Endothelial cell of umbilical vein (primary cell): ENCODE measurements around the gene HYOU1. TPM values are rescaled to one million over a fixed set of nuclear protein-coding genes. Genes with fewer than 3 reads are reported as not detected.

ENCODE experiments used
- BruUV-seq: library from RNA; stranded (reverse); fragments of 400-500 nt; replicated peaks from 2 replicates; lab custom pipeline; 2021; lab: Mats Ljungman, UMichigan
- CTCF ChIA-PET: fragments of 300-600, 350-600 bp; sonication (Branson Sonifier 250); formaldehyde crosslinking; loops from one replicate; lab custom pipeline; 2021; ENCODE audit warnings: antibody characterized with exemption, inconsistent platforms; lab: Charles Lee
- POLR2A ChIA-PET: fragments of 300-600, 350-600 bp; sonication (Branson Sonifier 250); formaldehyde crosslinking; loops from one replicate; lab custom pipeline; 2021; ENCODE audit warnings: antibody characterized with exemption, inconsistent platforms; lab: Charles Lee
- DNase-seq: peaks from one replicate; pipeline ENCODE4 v3.0.0-alpha.2; 2011; ENCODE audit warnings: low read depth, low spot score
- FAIRE-seq: peaks from 2 replicates; lab custom pipeline; 2011; peaks lifted over from hg19 to GRCh38; lab: Jason Lieb, UNC
- H2AFZ ChIP-seq: 2 replicates; pipeline ENCODE4 v1.6.0; 2012; ENCODE audit warnings: low read depth, low read length, control low read depth, inconsistent platforms
- H3K27ac ChIP-seq: 2 replicates; pipeline ENCODE4 v1.5.1; 2011; ENCODE audit warnings: low read depth, mild to moderate bottlenecking, control low read depth, low read length, moderate library complexity; ENCODE audit not compliant: insufficient read depth
- H3K27me3 ChIP-seq, 2 experiments: 2 replicates each; pipeline versions ENCODE4 v1.6.0 to v1.6.1; 2011; ENCODE audit warnings: low read length in 2 of 2, mixed read lengths in 1 of 2; ENCODE audit not compliant: control insufficient read depth in 2 of 2, insufficient read depth in 2 of 2
- H3K36me3 ChIP-seq, 2 experiments: 2 replicates in 1 of 2; 3 replicates in 1 of 2; pipeline ENCODE4 v1.5.1; 2011; ENCODE audit warnings: low read length in 2 of 2, mild to moderate bottlenecking in 1 of 2, moderate library complexity in 1 of 2; ENCODE audit not compliant: control insufficient read depth in 2 of 2, insufficient read depth in 2 of 2; ENCODE audit errors: extremely low read depth in 1 of 2
- H3K4me1 ChIP-seq: 3 replicates; pipeline ENCODE4 v1.5.1; 2011; ENCODE audit warnings: mild to moderate bottlenecking, low read length; ENCODE audit not compliant: control insufficient read depth, insufficient read depth; ENCODE audit errors: extremely low read depth
- H3K4me2 ChIP-seq: 2 replicates; pipeline ENCODE4 v1.6.1; 2011; ENCODE audit warnings: low read length, control low read depth, mixed read lengths; ENCODE audit not compliant: insufficient read depth
- H3K4me3 ChIP-seq, 3 experiments: fragments of 200-600 bp in 1 of 3; sonication (generic), shearing (Covaris generic) in 1 of 3; replicated peaks in 1 of 3; 2 replicates each; pipeline ENCODE4 v1.5.1; 2011 to 2016; ENCODE audit warnings: control low read depth in 3 of 3, low read length in 3 of 3, mild to moderate bottlenecking in 2 of 3, inconsistent platforms in 1 of 3, low read depth in 1 of 3, moderate library complexity in 1 of 3; ENCODE audit not compliant: insufficient read depth in 1 of 3
- H3K79me2 ChIP-seq: 2 replicates; pipeline ENCODE4 v1.6.0; 2012; ENCODE audit warnings: low read length, inconsistent platforms; ENCODE audit not compliant: control insufficient read depth, insufficient read depth
- H3K9ac ChIP-seq: replicated peaks from 2 replicates; pipeline ENCODE3; 2011; ENCODE audit warnings: low read length, control low read depth; ENCODE audit not compliant: insufficient read depth; ENCODE audit errors: extremely low read depth
- H3K9me1 ChIP-seq: replicated peaks from 3 replicates; pipeline ENCODE4 v1.6.0; 2011; ENCODE audit warnings: mild to moderate bottlenecking, low read length; ENCODE audit not compliant: control insufficient read depth, insufficient read depth; ENCODE audit errors: extremely low read depth
- H3K9me3 ChIP-seq: replicated peaks from 2 replicates; pipeline ENCODE4 v1.5.1; 2012; ENCODE audit warnings: low read length, inconsistent platforms; ENCODE audit not compliant: control insufficient read depth, insufficient read depth
- H4K20me1 ChIP-seq: replicated peaks from 2 replicates; pipeline ENCODE3; 2011; ENCODE audit warnings: mild to moderate bottlenecking, low read length; ENCODE audit not compliant: control insufficient read depth, insufficient read depth; ENCODE audit errors: extremely low read depth
- EZH2 ChIP-seq: IDR thresholded peaks from 2 replicates; pipeline ENCODE4 v1.6.1; 2012; ENCODE audit warnings: borderline replicate concordance, low read depth, mild to moderate bottlenecking, moderate library complexity, low read length, inconsistent platforms; ENCODE audit not compliant: severe bottlenecking
- FOS ChIP-seq: IDR thresholded peaks from 2 replicates; pipeline ENCODE4 v1.6.1; 2011; ENCODE audit warnings: mild to moderate bottlenecking, low read length, moderate library complexity, borderline replicate concordance; ENCODE audit not compliant: insufficient read depth
- GATA2 ChIP-seq: IDR thresholded peaks from 2 replicates; pipeline ENCODE4 v1.7.0; 2011; ENCODE audit warnings: low read depth, mild to moderate bottlenecking, moderate library complexity, mixed read lengths, low read length; ENCODE audit not compliant: insufficient read length, insufficient read depth
- JUN ChIP-seq: IDR thresholded peaks from 2 replicates; pipeline ENCODE4 v1.6.1; 2011; ENCODE audit warnings: borderline replicate concordance, low read depth; ENCODE audit not compliant: insufficient read length, insufficient read depth
- MYC ChIP-seq: IDR thresholded peaks from one replicate; pipeline ENCODE4 v1.6.1; 2011; ENCODE audit warnings: mild to moderate bottlenecking, low read depth, low read length
- POLR2A ChIP-seq: IDR thresholded peaks from 2 replicates; pipeline ENCODE4 v1.6.1; 2012; ENCODE audit warnings: low read depth, mild to moderate bottlenecking, control low read depth, low read length
- POLR2AphosphoS5 ChIP-seq: IDR thresholded peaks from 2 replicates; pipeline ENCODE4 v1.6.1; 2012; ENCODE audit warnings: low read depth, mild to moderate bottlenecking, control low read depth, low read length, moderate library complexity; ENCODE audit not compliant: insufficient read depth
- dilution Hi-C: fragments of 300-500 bp; cut with MboI; formaldehyde crosslinking; loops from one replicate; pipeline ENCODE4 v1.15.0; 2019; ENCODE audit warnings: low sequenced_read_pairs; ENCODE audit not compliant: extremely low pct_ligation_motif_present
- intact Hi-C: fragments of 100-400 bp; cut with micrococcal nuclease; formaldehyde crosslinking; loops from one replicate; pipeline ENCODE4 v1.10.0; 2022
- polyA plus RNA-seq, 4 experiments: library from polyadenylated mRNA; depleted of rRNA in 3 of 4; stranded (reverse) in 3 of 4; unstranded in 1 of 4; fragments of >200 nt; gene quantifications; 2 replicates each; pipeline versions ENCODE4 v1.2.1 to v1.2.3, GENCODE V29; 2011 to 2012; ENCODE audit warnings: missing spikeins in 1 of 4
- total RNA-seq: library from RNA; stranded (reverse); gene quantifications from 2 replicates; pipeline ENCODE4 v1.2.3, GENCODE V29; 2021
- TF ChIP-seq, protein P1 (sequence below), 2 donors: IDR thresholded peaks; 1 replicate in 1 of 2; 2 replicates in 1 of 2; pipeline ENCODE4 v1.5.1; 2011; ENCODE audit warnings: low read length in 2 of 2, mild to moderate bottlenecking in 2 of 2, moderate library complexity in 2 of 2, control low read depth in 1 of 2, inconsistent platforms in 1 of 2, low read depth in 1 of 2; ENCODE audit not compliant: insufficient read depth in 1 of 2; ENCODE audit errors: extremely low read depth in 1 of 2
- TF ChIP-seq, protein P2 (sequence below): IDR thresholded peaks from 2 replicates; pipeline ENCODE4 v1.6.1; 2011; ENCODE audit not compliant: insufficient read depth, insufficient read length

Gene HYOU1
- total and polyA plus RNA-seq, 2 donors (not counting 3 experiments of a cell fraction or from before 2014, with no cell fraction given): 302 to 318 TPM

DNA sequence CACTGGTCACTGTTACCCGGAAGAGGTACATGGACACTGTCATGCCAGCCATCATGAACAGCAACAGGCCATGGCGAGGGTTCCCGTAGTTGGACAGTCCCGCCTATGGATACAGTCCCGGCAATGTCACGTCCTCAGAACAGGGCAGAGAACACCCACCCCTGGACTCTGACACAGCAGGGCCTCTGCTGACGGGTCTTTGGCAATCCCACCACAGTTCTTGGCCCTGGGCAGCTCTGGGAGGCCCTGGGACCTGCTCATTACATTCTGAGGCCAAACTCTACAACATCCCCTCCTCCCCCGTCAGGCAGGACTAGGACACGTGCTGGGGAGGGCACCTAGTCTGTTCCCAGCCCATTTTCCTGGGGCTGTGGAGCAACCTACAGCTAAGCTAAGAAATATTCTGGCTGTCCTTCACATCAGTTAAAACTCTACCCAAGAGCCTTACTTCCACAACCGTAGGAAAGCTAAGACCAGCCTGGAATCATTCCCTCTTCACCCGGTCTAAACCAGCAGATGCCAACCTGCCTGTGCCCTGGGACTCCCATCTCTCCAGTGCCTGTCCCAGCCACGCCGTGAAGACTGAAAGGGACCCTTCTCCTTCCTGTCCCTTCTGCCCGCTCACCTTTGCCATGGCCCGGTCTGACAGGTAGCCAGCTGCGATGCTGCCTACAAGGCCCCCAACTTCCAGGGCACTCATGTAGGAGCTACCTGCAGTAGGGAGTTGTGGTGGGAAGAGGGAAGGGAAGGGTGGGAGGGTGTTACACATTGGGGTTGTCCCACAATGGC is 30.8 kb downstream of the HYOU1 start:
- intact Hi-C loops (no loop called here), dilution Hi-C loops (no loop called here)
- no peak for FAIRE-seq
- H3K4me3 ChIP-seq: no peak overlapping the region
- H3K9me3 ChIP-seq: no peaks in the 10 kb centered on the region
- no peak overlapping the region for H3K9ac ChIP-seq
- H3K27me3 ChIP-seq: no peaks in the 10 kb centered on the region
- no peak for TF ChIP-seq GATA2
- TF ChIP-seq MYC: no peak
- no peak for TF ChIP-seq FOS
- TF ChIP-seq EZH2: no peak
- TF ChIP-seq, protein P1, sequence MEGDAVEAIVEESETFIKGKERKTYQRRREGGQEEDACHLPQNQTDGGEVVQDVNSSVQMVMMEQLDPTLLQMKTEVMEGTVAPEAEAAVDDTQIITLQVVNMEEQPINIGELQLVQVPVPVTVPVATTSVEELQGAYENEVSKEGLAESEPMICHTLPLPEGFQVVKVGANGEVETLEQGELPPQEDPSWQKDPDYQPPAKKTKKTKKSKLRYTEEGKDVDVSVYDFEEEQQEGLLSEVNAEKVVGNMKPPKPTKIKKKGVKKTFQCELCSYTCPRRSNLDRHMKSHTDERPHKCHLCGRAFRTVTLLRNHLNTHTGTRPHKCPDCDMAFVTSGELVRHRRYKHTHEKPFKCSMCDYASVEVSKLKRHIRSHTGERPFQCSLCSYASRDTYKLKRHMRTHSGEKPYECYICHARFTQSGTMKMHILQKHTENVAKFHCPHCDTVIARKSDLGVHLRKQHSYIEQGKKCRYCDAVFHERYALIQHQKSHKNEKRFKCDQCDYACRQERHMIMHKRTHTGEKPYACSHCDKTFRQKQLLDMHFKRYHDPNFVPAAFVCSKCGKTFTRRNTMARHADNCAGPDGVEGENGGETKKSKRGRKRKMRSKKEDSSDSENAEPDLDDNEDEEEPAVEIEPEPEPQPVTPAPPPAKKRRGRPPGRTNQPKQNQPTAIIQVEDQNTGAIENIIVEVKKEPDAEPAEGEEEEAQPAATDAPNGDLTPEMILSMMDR (IDR thresholded peaks at IDR 0.05; ENCODE audit: extremely low read depth in 1 of 2, insufficient read depth in 1 of 2, low read depth in 1 of 2, low read length in 2 of 2): no peak
- TF ChIP-seq, protein P2, sequence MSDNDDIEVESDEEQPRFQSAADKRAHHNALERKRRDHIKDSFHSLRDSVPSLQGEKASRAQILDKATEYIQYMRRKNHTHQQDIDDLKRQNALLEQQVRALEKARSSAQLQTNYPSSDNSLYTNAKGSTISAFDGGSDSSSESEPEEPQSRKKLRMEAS: no peak
- no peak for TF ChIP-seq POLR2A
- TF ChIP-seq POLR2AphosphoS5: no peak
- no peak for TF ChIP-seq JUN
- no peak overlapping the region for H3K27ac ChIP-seq
- BruUV-seq: no TSS peak
- H4K20me1 ChIP-seq: no peaks in the 10 kb centered on the region
- ChIA-PET POLR2A (no interaction called here), CTCF (no interaction called here)
- no peaks in the 10 kb centered on the region for H3K79me2 ChIP-seq
- DNase-seq: no peak
- H3K9me1 ChIP-seq: no peaks in the 10 kb centered on the region
- no peak overlapping the region for H2AFZ ChIP-seq
- no peak overlapping the region for H3K4me2 ChIP-seq
- peaks cover 6 to 19% of the 10 kb centered on the region in 2 experiments for H3K36me3 ChIP-seq
- H3K4me1 ChIP-seq: peaks cover 16% of the 10 kb centered on the region
